ENCODE measurements around the gene TRMT61A. TPM values are rescaled to one million over a fixed set of nuclear protein-coding genes. Genes with fewer than 3 reads are reported as not detected.

Gene TRMT61A
- total RNA-seq, 1 experiment from 2014 or later: 14.9 TPM

- TF ChIP-seq POLR2AphosphoS5 (IDR thresholded peaks at IDR 0.05; ENCODE audit: low read depth, low read length) (no peak), ZNF274 (IDR thresholded peaks at IDR 0.05; ENCODE audit: low read depth, low read length) (no peak), EZH2phosphoT487 (IDR thresholded peaks at IDR 0.05; ENCODE audit: borderline replicate concordance) (no peak), TCF7L2 (IDR thresholded peaks at IDR 0.05; ENCODE audit: borderline replicate concordance, extremely low read depth, insufficient read depth, insufficient read length) (no peak), SRF (IDR thresholded peaks at IDR 0.05; ENCODE audit: low read depth) (no peak), MAX (IDR thresholded peaks at IDR 0.05) (no peak), SP1 (IDR thresholded peaks at IDR 0.05; ENCODE audit: low read depth) (no peak), EGR1 (IDR thresholded peaks at IDR 0.05; ENCODE audit: low read depth) (no peak), FOSL1 (IDR thresholded peaks at IDR 0.05; ENCODE audit: low read depth) (no peak), POLR2A (IDR thresholded peaks at IDR 0.05; ENCODE audit: borderline replicate concordance, extremely low read depth, insufficient read depth, insufficient read length) (no peak), SIN3A (IDR thresholded peaks at IDR 0.05; ENCODE audit: low read depth) (no peak), CTCF (IDR thresholded peaks at IDR 0.05 in 2 of 3, conservative IDR thresholded peaks at IDR 0.05 in 1 of 3; ENCODE audit: borderline replicate concordance in 1 of 3, insufficient read depth in 1 of 3, low read depth in 2 of 3, low read length in 2 of 3) (no peak), ZFX (IDR thresholded peaks at IDR 0.05) (no peak)
- BruUV-seq (replicated peaks): no TSS peak
- ChIA-PET RAD21 (ENCODE audit: low non-redundant PET in 1 of 2, low total read pairs in 2 of 2, uncharacterized antibody in 2 of 2, unreplicated experiment in 2 of 2) (no interaction called here), POLR2A (no interaction called here), CTCF (interaction anchor here (1.7 kb wide), 1 partner anchor 31 kb away, joined by 3 read pairs; no protein-coding TSS in a partner anchor)
- H2AFZ ChIP-seq (ENCODE audit: low read depth, low read length, poor library complexity, severe bottlenecking): no peak overlapping the region
- no peak overlapping the region for H3K4me2 ChIP-seq (ENCODE audit: low read length)
- H4K20me1 ChIP-seq (ENCODE audit: insufficient read depth): no peaks in the 10 kb centered on the region
- DNase-seq (ENCODE audit: low read depth, low spot score) (no peak), ATAC-seq (no peak)
- no peaks in the 10 kb centered on the region for H3K79me2 ChIP-seq (ENCODE audit: insufficient read depth, low read length)
- H3K27me3 ChIP-seq (ENCODE audit: insufficient read depth, low read length): no peaks in the 10 kb centered on the region
- intact Hi-C loops (cut with micrococcal nuclease): no loop called here
- H3K27ac ChIP-seq (ENCODE audit: low read depth, low read length): no peak overlapping the region
- no peaks in the 10 kb centered on the region for H3K36me3 ChIP-seq (ENCODE audit: control insufficient read depth in 1 of 2, insufficient read depth in 2 of 2, low read length in 2 of 2)
- no peak overlapping the region for H3K9ac ChIP-seq (ENCODE audit: low read length)
- H3K4me3 ChIP-seq (replicated peaks in 1 of 2; ENCODE audit: low read depth in 1 of 2, low read length in 2 of 2): no peak overlapping the region
- no peaks in the 10 kb centered on the region for H3K9me2 ChIP-seq (ENCODE audit: insufficient read depth)
- no peaks in the 10 kb centered on the region for H3K9me3 ChIP-seq (ENCODE audit: control insufficient read depth in 1 of 2, insufficient read depth in 1 of 2, low read depth in 1 of 2, low read length in 2 of 2)
- peaks cover 16 to 26% of the 10 kb centered on the region in 2 experiments for H3K4me1 ChIP-seq (ENCODE audit: control insufficient read depth in 1 of 2, insufficient read depth in 2 of 2, low read length in 2 of 2)
Measured at GRCh38 chr14:103549361-103550311, 20.6 kb downstream of the TRMT61A start.
